AML-193 (cell line): Measurements from ENCODE around the gene OR52I2.

Source experiments
- DNase-seq, 2 experiments: peaks; one replicate each; lab custom pipeline; 2025; lab: John Stamatoyannopoulos, UW

Gene OR52I2

GRCh38 chr11:4607781-4608666 is 26.5 kb downstream of the OR52I2 start, which contains the start of gene TRIM68:
TRIM68 (minus strand) TSS chr11:4608231; CDS start chr11:4605504, 2,727 bp downstream.
- peak; percentile 89 to 92 for DNase-seq

GRCh38 chr11:4610258-4610935 is 28.9 kb downstream of the OR52I2 start:
- DNase-seq: peak in 1 of 2 experiments; percentile 25

GRCh38 chr11:4611986-4612385 is 30.4 kb downstream of the OR52I2 start:
- DNase-seq: no peak

GRCh38 chr11:4615856-4616444 is 34.4 kb downstream of the OR52I2 start:
- no peak for DNase-seq

GRCh38 chr11:4619514-4619913 is 38.0 kb downstream of the OR52I2 start:
- no peak for DNase-seq

- DNase-seq: peak; percentile 59 to 72
These were observed 44.9 kb downstream of the OR52I2 start for GRCh38 chr11:4626207-4627099.

GRCh38 chr11:4636136-4636535 is 54.6 kb downstream of the OR52I2 start:
- DNase-seq: no peak

- peak; percentile 26 to 44 for DNase-seq
These were observed 55.6 kb downstream of the OR52I2 start, which contains the start of gene OR51D1 for GRCh38 chr11:4636962-4637661. OR51D1 (plus strand) TSS chr11:4637477; CDS start chr11:4639791, 2,314 bp downstream.

- DNase-seq: no peak
These were observed 56.1 kb downstream of the OR52I2 start for GRCh38 chr11:4637662-4638047.

GRCh38 chr11:4639931-4640330 is 58.4 kb downstream of the OR52I2 start:
- no peak for DNase-seq

GRCh38 chr11:4641501-4641900 is 60.0 kb downstream of the OR52I2 start:
- no peak for DNase-seq

GRCh38 chr11:4642043-4642442 is 60.5 kb downstream of the OR52I2 start:
- no peak for DNase-seq
